Muscle of leg (tissue), 11 donors: ENCODE results near the gene C11orf42. TPM values are rescaled to one million over a fixed set of nuclear protein-coding genes. Genes with fewer than 3 reads are reported as not detected.

ENCODE experiments used
- DNase-seq: peaks from one replicate; pipeline ENCODE4 v3.0.0; 2013
- H3K27ac ChIP-seq: one replicate; pipeline ENCODE4 v1.5.1; 2013; ENCODE audit warnings: mild to moderate bottlenecking, low read length, control low read depth
- H3K27me3 ChIP-seq: one replicate; pipeline ENCODE4 v1.6.1; 2013; ENCODE audit warnings: low read length; ENCODE audit not compliant: control insufficient read depth, insufficient read depth
- H3K36me3 ChIP-seq: one replicate; pipeline ENCODE4 v1.6.1; 2013; ENCODE audit warnings: low read length; ENCODE audit not compliant: control insufficient read depth, insufficient read depth
- H3K4me1 ChIP-seq: one replicate; pipeline ENCODE4 v1.6.1; 2013; ENCODE audit warnings: low read length; ENCODE audit not compliant: control insufficient read depth, insufficient read depth
- H3K4me3 ChIP-seq: one replicate; pipeline ENCODE4 v1.5.1; 2013; ENCODE audit warnings: low read length, control low read depth
- H3K9me3 ChIP-seq: replicated peaks from 2 replicates; pipeline ENCODE4 v1.6.1; 2013; ENCODE audit warnings: low read depth, low read length; ENCODE audit not compliant: control insufficient read depth
- WGBS: methylation state at CpG from one replicate; pipeline ENCODE4 v1.1.5; 2013; ENCODE audit warnings: missing lambda C conversion rate; ENCODE audit not compliant: insufficient coverage; 5-methylcytosine and 5-hydroxymethylcytosine counted together
- polyA plus RNA-seq, 8 donors: library from polyadenylated mRNA; unstranded; fragments of 120-200 nt; gene quantifications; one replicate each; pipeline versions ENCODE4 v1.2.1 to v1.2.3, GENCODE V29; 2013; ENCODE audit warnings: inconsistent platforms in 1 of 8, low replicate concordance in 1 of 8; ENCODE audit not compliant: insufficient read length in 8 of 8, insufficient read depth in 1 of 8
- total RNA-seq: library from RNA; stranded (reverse); fragments of 120-200 nt; gene quantifications from one replicate; pipeline ENCODE4 v1.2.4, GENCODE V29; 2013

C11orf42 gene
- total and polyA plus RNA-seq, 9 donors = 0.14 to 0.68 (median 0.24) TPM; not detected in 1

- Histone ChIP-seq H3K4me1 (no peaks in the 10 kb centered on the region), H3K27ac (no peak overlapping the region), H3K27me3 (peaks cover under 1% of the 10 kb centered on the region), H3K36me3 (no peaks in the 10 kb centered on the region), H3K9me3 (no peaks in the 10 kb centered on the region), H3K4me3 (no peak overlapping the region)
- 50% methylated on average over 2 of the region's 6 CpGs for WGBS
- peak; percentile 76 for DNase-seq
Observed at GRCh38 chr11:6251120-6251733, 45.9 kb downstream of the C11orf42 start.

GRCh38 chr11:6251990-6252473, 46.7 kb downstream of the C11orf42 start:
- no peak overlapping the region for H3K4me3 ChIP-seq
- DNase-seq = no peak
- H3K9me3 ChIP-seq = no peaks in the 10 kb centered on the region
- H3K4me1 ChIP-seq = no peaks in the 10 kb centered on the region
- no peak overlapping the region for H3K27ac ChIP-seq
- H3K27me3 ChIP-seq = peaks cover 3% of the 10 kb centered on the region
- 74% methylated on average over 6 of the region's 6 CpGs for WGBS
- H3K36me3 ChIP-seq = no peaks in the 10 kb centered on the region

- Histone ChIP-seq H3K4me1 (no peaks in the 10 kb centered on the region), H3K9me3 (no peaks in the 10 kb centered on the region), H3K27me3 (peaks cover 10% of the 10 kb centered on the region), H3K4me3 (no peak overlapping the region), H3K36me3 (no peaks in the 10 kb centered on the region), H3K27ac (no peak overlapping the region)
- no peak for DNase-seq
- 80% methylated on average over 1 of the region's 1 CpG for WGBS
Observed at GRCh38 chr11:6253197-6253596, 47.8 kb downstream of the C11orf42 start.

- Histone ChIP-seq H3K4me3 (no peak overlapping the region), H3K36me3 (no peaks in the 10 kb centered on the region), H3K27me3 (peaks cover 43% of the 10 kb centered on the region), H3K27ac (no peak overlapping the region), H3K4me1 (peaks cover 14% of the 10 kb centered on the region), H3K9me3 (no peaks in the 10 kb centered on the region)
- DNase-seq = no peak
- WGBS = no CpG with 5 or more reads among the region's 3 CpGs
Observed at GRCh38 chr11:6258141-6258540, 52.8 kb downstream of the C11orf42 start.

- H3K27me3 ChIP-seq = peaks cover 46% of the 10 kb centered on the region
- no peak for DNase-seq
- H3K36me3 ChIP-seq = no peaks in the 10 kb centered on the region
Observed at GRCh38 chr11:6258571-6259081, 53.3 kb downstream of the C11orf42 start.

GRCh38 chr11:6260207-6260726, 54.9 kb downstream of the C11orf42 start:
- no peaks in the 10 kb centered on the region for H3K36me3 ChIP-seq
- H3K4me3 ChIP-seq = no peak overlapping the region
- H3K9me3 ChIP-seq = no peaks in the 10 kb centered on the region
- H3K4me1 ChIP-seq = peaks cover 14% of the 10 kb centered on the region
- 38% methylated on average over 2 of the region's 5 CpGs for WGBS
- H3K27ac ChIP-seq = no peak overlapping the region
- no peak for DNase-seq
- H3K27me3 ChIP-seq = peaks cover 46% of the 10 kb centered on the region

More at GRCh38 chr11:6258571-6259081, 53.3 kb downstream of the C11orf42 start:
- Histone ChIP-seq H3K4me3 (no peak overlapping the region), H3K4me1 (peaks cover 14% of the 10 kb centered on the region), H3K9me3 (no peaks in the 10 kb centered on the region), H3K27ac (no peak overlapping the region)
- 4% methylated on average over 14 of the region's 16 CpGs for WGBS

Other genes starting within 250 kb of the C11orf42 start
- not detected for gene OR56A5, start 237.1 kb upstream of the C11orf42 start, total RNA-seq
- gene OR56A5, start 237.1 kb upstream of the C11orf42 start, polyA plus RNA-seq = under 1 TPM in 1 of 8 donors, not detected in 7; 0.39 TPM
- gene OR52L1, start 218.6 kb upstream of the C11orf42 start, total RNA-seq = not detected
- not detected for gene OR52L1, start 218.6 kb upstream of the C11orf42 start, polyA plus RNA-seq
- gene OR56A4, start 198.6 kb upstream of the C11orf42 start, total RNA-seq = under 0.01 TPM
- under 1 TPM in 2 of 8 donors, not detected in 6; 0.06 to 0.07 TPM for gene OR56A4, start 198.6 kb upstream of the C11orf42 start, polyA plus RNA-seq
- not detected for gene OR56A1, start 174.8 kb upstream of the C11orf42 start, total RNA-seq
- under 1 TPM in 1 of 8 donors, not detected in 7; 0.06 TPM for gene OR56A1, start 174.8 kb upstream of the C11orf42 start, polyA plus RNA-seq
- not detected for gene OR56B4, start 97.9 kb upstream of the C11orf42 start, total RNA-seq
- under 1 TPM in 1 of 8 donors, not detected in 7; 0.15 TPM for gene OR56B4, start 97.9 kb upstream of the C11orf42 start, polyA plus RNA-seq
- 0.09 TPM for gene OR52B2, start 35.2 kb upstream of the C11orf42 start, total RNA-seq
- not detected for gene OR52B2, start 35.2 kb upstream of the C11orf42 start, polyA plus RNA-seq
- gene OR52W1, start 6.3 kb upstream of the C11orf42 start, total RNA-seq = not detected
- gene OR52W1, start 6.3 kb upstream of the C11orf42 start, polyA plus RNA-seq = under 1 TPM in 1 of 8 donors, not detected in 7; 0.19 TPM
- gene FHIP1B, start 29.1 kb downstream of the C11orf42 start, total RNA-seq = 14.0 TPM
- 10 to 100 TPM; 19.0 to 32.1 (median 24.9) TPM for gene FHIP1B, start 29.1 kb downstream of the C11orf42 start, polyA plus RNA-seq
- gene CNGA4, start 33.5 kb downstream of the C11orf42 start, total RNA-seq = not detected
- under 1 TPM in 7 of 8 donors, not detected in 1; 0.07 to 0.43 (median 0.21) TPM for gene CNGA4, start 33.5 kb downstream of the C11orf42 start, polyA plus RNA-seq
- not detected for gene CCKBR, start 54.3 kb downstream of the C11orf42 start, total RNA-seq
- gene CCKBR, start 54.3 kb downstream of the C11orf42 start, polyA plus RNA-seq = under 1 TPM in 2 of 8 donors, not detected in 6; 0.09 to 0.21 TPM
- gene CAVIN3, start 114.9 kb downstream of the C11orf42 start, total RNA-seq = 43.5 TPM
- gene CAVIN3, start 114.9 kb downstream of the C11orf42 start, polyA plus RNA-seq = 10 to 100 TPM; 28.3 to 42.7 (median 35.8) TPM
- 16.7 TPM for gene SMPD1, start 184.9 kb downstream of the C11orf42 start, total RNA-seq
- 10 to 100 TPM; 22.9 to 28.4 (median 26.0) TPM for gene SMPD1, start 184.9 kb downstream of the C11orf42 start, polyA plus RNA-seq
- gene APBB1, start 213.5 kb downstream of the C11orf42 start, total RNA-seq = 26.4 TPM
- gene APBB1, start 213.5 kb downstream of the C11orf42 start, polyA plus RNA-seq = 10 to 100 TPM; 26.0 to 33.2 (median 30.5) TPM
- gene HPX, start 235.4 kb downstream of the C11orf42 start, total RNA-seq = 1.3 TPM
- gene HPX, start 235.4 kb downstream of the C11orf42 start, polyA plus RNA-seq = 1 to 10 TPM in 7 of 8 donors, under 1 TPM in 1; 0.88 to 3.9 (median 2.8) TPM